A549 (cell line): ENCODE results near the gene SBK2. TPM values are rescaled to one million over a fixed set of nuclear protein-coding genes. Genes with fewer than 3 reads are reported as not detected.

ENCODE experiments used
- ATAC-seq, 2 experiments: fragments of 200-7000 bp in 1 of 2; fragments of >200 bp in 1 of 2; cut with Nextera tagmentation in 1 of 2; cut with Tn5 transposase in 1 of 2; 3 replicates each; pipeline versions ENCODE4 v1.8.0 to v1.9.1; 2018 to 2020; ENCODE audit warnings: mild to moderate bottlenecking in 1 of 2, moderate library complexity in 1 of 2
- CTCF ChIA-PET: fragments of 300-600 bp; sonication (Branson Sonifier 250); formaldehyde crosslinking; extraction: SDS; loops from one replicate; lab custom pipeline; 2021; ENCODE audit warnings: antibody characterized with exemption, inconsistent platforms; lab: Yijun Ruan, JAX
- POLR2A ChIA-PET: fragments of 350-600 bp; formaldehyde crosslinking; extraction: SDS; loops from one replicate; lab custom pipeline; 2021; ENCODE audit warnings: antibody characterized with exemption, inconsistent platforms; lab: Yijun Ruan, JAX
- DNase-seq, 2 experiments: peaks; one replicate each; pipeline versions ENCODE4 v3.0.0 to v3.0.0-alpha.2; 2011 to 2016; ENCODE audit warnings: low read depth in 1 of 2, low spot score in 1 of 2
- FAIRE-seq: peaks from 2 replicates; lab custom pipeline; 2011; peaks lifted over from hg19 to GRCh38; lab: Jason Lieb, UNC
- H3K27ac ChIP-seq, 2 experiments: fragments of >200 bp; sonication (Bioruptor Twin); formaldehyde crosslinking; 3 replicates each; pipeline ENCODE4 v1.5.1; 2016 to 2017
- H3K4me1 ChIP-seq: fragments of >200 bp; sonication (Bioruptor Twin); formaldehyde crosslinking; 3 replicates; pipeline ENCODE4 v1.6.1; 2016
- H3K4me2 ChIP-seq: fragments of >200 bp; sonication (Bioruptor Twin); formaldehyde crosslinking; 3 replicates; pipeline ENCODE4 v1.6.1; 2016
- H3K4me3 ChIP-seq: fragments of >200 bp; sonication (Bioruptor Twin); formaldehyde crosslinking; 3 replicates; pipeline ENCODE4 v1.5.1; 2016
- H3K9me3 ChIP-seq: fragments of >200 bp; sonication (Bioruptor Twin); formaldehyde crosslinking; 3 replicates; pipeline ENCODE4 v1.6.1; 2016
- CEBPB ChIP-seq, 2 experiments: fragments of >200 bp in 1 of 2; sonication (Bioruptor Twin) in 1 of 2; formaldehyde crosslinking in 1 of 2; IDR thresholded peaks; 2 replicates each; pipeline ENCODE4 v1.6.1; 2012 to 2016
- ESRRA ChIP-seq: fragments of 150-350 bp; IDR thresholded peaks from 2 replicates; pipeline ENCODE4 v1.6.1; 2014; ENCODE audit warnings: mild to moderate bottlenecking, low read length, borderline replicate concordance
- FOXS1 ChIP-seq: fragments of 250-450 bp; sonication (Bioruptor Pico); IDR thresholded peaks from 2 replicates; pipeline ENCODE4 v1.5.0; 2020; ENCODE audit warnings: mild to moderate bottlenecking, moderate library complexity
- HDAC2 ChIP-seq: fragments of 200-600 bp; sonication (generic); IDR thresholded peaks from 2 replicates; pipeline ENCODE4 v1.6.1; 2016
- JUN ChIP-seq, 2 experiments: fragments of >200 bp; sonication (Bioruptor Twin); formaldehyde crosslinking; IDR thresholded peaks; 2 replicates in 1 of 2; 3 replicates in 1 of 2; pipeline ENCODE4 v1.6.1; 2016 to 2017
- KDM1A ChIP-seq: fragments of 200-600 bp; sonication (generic); IDR thresholded peaks from 2 replicates; pipeline ENCODE4 v1.6.1; 2016; ENCODE audit warnings: low read depth, mild to moderate bottlenecking
- KDM5A ChIP-seq: fragments of 200-600 bp; sonication (generic); IDR thresholded peaks from 2 replicates; pipeline ENCODE4 v1.6.1; 2016; ENCODE audit warnings: antibody characterized with exemption, mild to moderate bottlenecking
- MAX ChIP-seq: IDR thresholded peaks from 2 replicates; pipeline ENCODE4 v1.6.1; 2012
- MAZ ChIP-seq: fragments of 150-350 bp; IDR thresholded peaks from 2 replicates; pipeline ENCODE4 v1.6.1; 2014; ENCODE audit warnings: antibody characterized with exemption, low read depth, low read length, borderline replicate concordance
- PBX3 ChIP-seq: IDR thresholded peaks from 2 replicates; pipeline ENCODE4 v1.6.1; 2012
- POLR2AphosphoS2 ChIP-seq: conservative IDR thresholded peaks from 2 replicates; pipeline ENCODE4 v1.6.1; 2012; ENCODE audit warnings: low read length, improper control_type of control experiment, inconsistent platforms
- RAD21 ChIP-seq, 2 experiments: fragments of >200 bp in 1 of 2; sonication (Bioruptor Twin) in 1 of 2; formaldehyde crosslinking in 1 of 2; IDR thresholded peaks in 1 of 2; conservative IDR thresholded peaks in 1 of 2; 2 replicates in 1 of 2; 3 replicates in 1 of 2; pipeline ENCODE4 v1.6.1; 2012 to 2018; ENCODE audit warnings: inconsistent platforms in 1 of 2
- RARB ChIP-seq: fragments of 250-450 bp; sonication (Bioruptor Pico); IDR thresholded peaks from 2 replicates; pipeline ENCODE4 v1.8.0; 2021; ENCODE audit warnings: mild to moderate bottlenecking, moderate library complexity
- SMC3 ChIP-seq: fragments of >200 bp; sonication (Bioruptor Twin); formaldehyde crosslinking; IDR thresholded peaks from 3 replicates; pipeline ENCODE4 v1.6.1; 2018; ENCODE audit warnings: inconsistent platforms
- ZC3H11A ChIP-seq: fragments of 450-650 bp; IDR thresholded peaks from 2 replicates; pipeline ENCODE4 v1.6.1; 2014; ENCODE audit warnings: antibody characterized with exemption, mild to moderate bottlenecking
- ZFP36 ChIP-seq: fragments of 450-650 bp; IDR thresholded peaks from 2 replicates; pipeline ENCODE4 v1.6.1; 2014; ENCODE audit warnings: borderline replicate concordance; ENCODE audit not compliant: partially characterized antibody
- WGBS: methylation state at CpG from one replicate; pipeline ENCODE4 v1.1.6; 2017; ENCODE audit errors: missing lambda C conversion rate; 5-methylcytosine and 5-hydroxymethylcytosine counted together
- polyA plus RNA-seq, 4 experiments: library from polyadenylated mRNA; depleted of rRNA in 3 of 4; stranded (reverse); fragments of >200 nt; fragmentation: RNase III in 1 of 4; extraction: RNeasy Plus Mini Kit Qiagen cat#74134 plus additional on column Dnase treatment in 1 of 4; gene quantifications; 2 replicates in 3 of 4; 3 replicates in 1 of 4; pipeline ENCODE4 v1.2.3, GENCODE V29; 2011 to 2017
- TF ChIP-seq, protein P1 (sequence below): IDR thresholded peaks from 2 replicates; pipeline ENCODE4 v1.6.1; 2012; ENCODE audit warnings: low read depth, borderline replicate concordance
- TF ChIP-seq, protein P2 (sequence below): fragments of >200 bp; sonication (Bioruptor Twin); formaldehyde crosslinking; IDR thresholded peaks from 3 replicates; pipeline ENCODE4 v1.5.1; 2016
- TF ChIP-seq, protein P3 (sequence below): fragments of 150-350 bp; IDR thresholded peaks from 2 replicates; pipeline ENCODE4 v1.6.1; 2014; ENCODE audit warnings: low read depth, mild to moderate bottlenecking, low read length
- TF ChIP-seq, protein P4 (sequence below): fragments of >200 bp; sonication (Bioruptor Twin); formaldehyde crosslinking; IDR thresholded peaks from 2 replicates; pipeline ENCODE4 v1.6.1; 2016

Gene SBK2
- polyA plus RNA-seq, 2 of the 4 experiments (the other 2 are of a cell fraction) = 0.89 to 1.1 TPM

DNA sequence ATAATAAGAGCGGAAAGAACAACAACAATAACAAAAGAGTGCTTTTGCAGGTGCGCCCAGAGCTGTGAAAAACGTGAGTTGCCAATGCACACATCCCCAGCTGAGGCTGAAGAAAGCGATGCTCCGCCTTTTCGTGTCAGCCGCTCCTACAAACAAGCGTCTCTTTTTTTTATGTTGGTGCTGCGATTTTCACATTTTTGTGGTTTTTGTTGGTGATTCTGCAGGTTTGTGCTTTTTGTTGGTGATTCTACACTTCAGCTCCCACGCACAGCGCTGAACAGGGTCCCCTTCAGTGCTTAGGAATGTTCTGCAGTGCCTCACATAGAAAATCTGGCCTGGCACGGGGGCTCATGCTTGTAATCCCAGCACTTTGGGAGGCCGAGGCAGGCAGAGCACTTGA is 15.7 kb upstream of the SBK2 start (continued):
- TF ChIP-seq, protein P1, sequence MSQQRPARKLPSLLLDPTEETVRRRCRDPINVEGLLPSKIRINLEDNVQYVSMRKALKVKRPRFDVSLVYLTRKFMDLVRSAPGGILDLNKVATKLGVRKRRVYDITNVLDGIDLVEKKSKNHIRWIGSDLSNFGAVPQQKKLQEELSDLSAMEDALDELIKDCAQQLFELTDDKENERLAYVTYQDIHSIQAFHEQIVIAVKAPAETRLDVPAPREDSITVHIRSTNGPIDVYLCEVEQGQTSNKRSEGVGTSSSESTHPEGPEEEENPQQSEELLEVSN = no peak
- TF ChIP-seq SMC3 (no peak), PBX3 (no peak), RAD21 (conservative IDR thresholded peaks at IDR 0.05 in 1 of 2, IDR thresholded peaks at IDR 0.05 in 1 of 2) (no peak)

GRCh38 chr19:55552206-55552605 is 15.3 kb upstream of the SBK2 start:
- Histone ChIP-seq H3K4me1 (peaks cover 51% of the 10 kb centered on the region), H3K27ac (no peak overlapping the region; a peak in 1 of 6 replicates), H3K4me3 (no peak overlapping the region), H3K4me2 (no peak overlapping the region), H3K9me3 (no peaks in the 10 kb centered on the region)
- DNase-seq (no peak), FAIRE-seq (no peak), ATAC-seq (no peak)
- POLR2A ChIA-PET = no interaction called here
- CTCF ChIA-PET = interaction anchor here (1.0 to 7.6 kb wide), 7 partner anchors 9 to 84 kb away, joined by 3 to 43 read pairs (median 10); partner anchors contain the start of genes ZNF579 and ZNF865
- 79% methylated on average over 5 of the region's 5 CpGs for WGBS
- no peak for TF ChIP-seq POLR2AphosphoS2
- no peak for TF ChIP-seq ZFP36

- peak overlapping the region; percentile 38 for H3K4me3 ChIP-seq
- DNase-seq = no peak
- no peak; the same call in 2 of the 3 replicates for TF ChIP-seq SMC3
- 0 out of 2 replicates have a peak, but pooled peaks have one; percentile 13 for TF ChIP-seq MAX
- TF ChIP-seq RARB (CRISPR knock-in tag) = 0 out of 2 replicates have a peak, but pooled peaks have one; percentile 30
- TF ChIP-seq, protein P2, sequence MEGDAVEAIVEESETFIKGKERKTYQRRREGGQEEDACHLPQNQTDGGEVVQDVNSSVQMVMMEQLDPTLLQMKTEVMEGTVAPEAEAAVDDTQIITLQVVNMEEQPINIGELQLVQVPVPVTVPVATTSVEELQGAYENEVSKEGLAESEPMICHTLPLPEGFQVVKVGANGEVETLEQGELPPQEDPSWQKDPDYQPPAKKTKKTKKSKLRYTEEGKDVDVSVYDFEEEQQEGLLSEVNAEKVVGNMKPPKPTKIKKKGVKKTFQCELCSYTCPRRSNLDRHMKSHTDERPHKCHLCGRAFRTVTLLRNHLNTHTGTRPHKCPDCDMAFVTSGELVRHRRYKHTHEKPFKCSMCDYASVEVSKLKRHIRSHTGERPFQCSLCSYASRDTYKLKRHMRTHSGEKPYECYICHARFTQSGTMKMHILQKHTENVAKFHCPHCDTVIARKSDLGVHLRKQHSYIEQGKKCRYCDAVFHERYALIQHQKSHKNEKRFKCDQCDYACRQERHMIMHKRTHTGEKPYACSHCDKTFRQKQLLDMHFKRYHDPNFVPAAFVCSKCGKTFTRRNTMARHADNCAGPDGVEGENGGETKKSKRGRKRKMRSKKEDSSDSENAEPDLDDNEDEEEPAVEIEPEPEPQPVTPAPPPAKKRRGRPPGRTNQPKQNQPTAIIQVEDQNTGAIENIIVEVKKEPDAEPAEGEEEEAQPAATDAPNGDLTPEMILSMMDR = peak; percentile 28; the same call in 1 of the 3 replicates
- 0 out of 5 replicates have a peak, but pooled peaks of 1 of the 2 experiments have one; percentile 41 for TF ChIP-seq JUN (IDR thresholded peaks at IDR 0.05)
- no peak for TF ChIP-seq KDM5A
- TF ChIP-seq, all 56 proteins: peak for 4
- H3K4me2 ChIP-seq = peak overlapping the region; percentile 82
- POLR2A ChIA-PET = interaction anchor here (0.5 to 4.7 kb wide), 15 partner anchors 21 to 305 kb away, joined by 3 to 44 read pairs (median 5); partner anchors contain the start of genes FIZ1, UBE2S, ZNF524 and ZNF579
- ATAC-seq (peak; percentile 1 to 30; a peak in 2 of 6 replicates), FAIRE-seq (no peak)
- CTCF ChIA-PET = interaction anchor here (0.8 to 7.6 kb wide), 17 partner anchors 11 to 410 kb away, joined by 3 to 43 read pairs (median 5); partner anchors contain the start of genes FIZ1, ZNF579 and ZNF865
- H3K9me3 ChIP-seq = no peaks in the 10 kb centered on the region
- WGBS = 1% methylated on average over 7 of the region's 7 CpGs
- peak overlapping the region; percentile 97 to 99 for H3K27ac ChIP-seq
- peaks cover 70% of the 10 kb centered on the region for H3K4me1 ChIP-seq
Measured at GRCh38 chr19:55550321-55550650, 13.4 kb upstream of the SBK2 start.

- ChIA-PET CTCF (interaction anchor here (0.7 to 7.6 kb wide), 22 partner anchors 12 to 409 kb away, joined by 3 to 43 read pairs (median 4); partner anchors contain the start of genes FIZ1, ZNF579 and ZNF865), POLR2A (interaction anchor here (0.5 to 4.7 kb wide), 17 partner anchors 20 to 409 kb away, joined by 3 to 44 read pairs (median 5); partner anchors contain the start of genes FIZ1, UBE2S, ZNF524 and ZNF579)
- Histone ChIP-seq H3K4me3 (peak overlapping the region; percentile 38), H3K4me1 (peaks cover 76% of the 10 kb centered on the region), H3K4me2 (peak overlapping the region; percentile 82), H3K27ac (peak overlapping the region; percentile 97 to 99), H3K9me3 (no peaks in the 10 kb centered on the region)
- 3% methylated on average over 36 of the region's 36 CpGs for WGBS
- FAIRE-seq = peak; percentile 74
- DNase-seq = peak; percentile 88
- peak; percentile 74 to 75 for ATAC-seq
- TF ChIP-seq ZC3H11A (no peak), CEBPB (IDR thresholded peaks at IDR 0.05) (no peak; a peak in 1 of 4 replicates), MAZ (no peak), FOXS1 (CRISPR knock-in tag) (0 out of 2 replicates have a peak, but pooled peaks have one; percentile 46), RAD21 (conservative IDR thresholded peaks at IDR 0.05 in 1 of 2, IDR thresholded peaks at IDR 0.05 in 1 of 2) (peak; percentile 41 to 42; a peak in 2 of 5 replicates), KDM1A (no peak), JUN (IDR thresholded peaks at IDR 0.05) (no peak; a peak in 1 of 5 replicates), ESRRA (no peak), HDAC2 (no peak)
- TF ChIP-seq, protein P1 = peak; percentile 30; the same call in 1 of the 2 replicates
- TF ChIP-seq, protein P3, sequence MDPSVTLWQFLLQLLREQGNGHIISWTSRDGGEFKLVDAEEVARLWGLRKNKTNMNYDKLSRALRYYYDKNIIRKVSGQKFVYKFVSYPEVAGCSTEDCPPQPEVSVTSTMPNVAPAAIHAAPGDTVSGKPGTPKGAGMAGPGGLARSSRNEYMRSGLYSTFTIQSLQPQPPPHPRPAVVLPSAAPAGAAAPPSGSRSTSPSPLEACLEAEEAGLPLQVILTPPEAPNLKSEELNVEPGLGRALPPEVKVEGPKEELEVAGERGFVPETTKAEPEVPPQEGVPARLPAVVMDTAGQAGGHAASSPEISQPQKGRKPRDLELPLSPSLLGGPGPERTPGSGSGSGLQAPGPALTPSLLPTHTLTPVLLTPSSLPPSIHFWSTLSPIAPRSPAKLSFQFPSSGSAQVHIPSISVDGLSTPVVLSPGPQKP = no peak
- TF ChIP-seq, protein P4, sequence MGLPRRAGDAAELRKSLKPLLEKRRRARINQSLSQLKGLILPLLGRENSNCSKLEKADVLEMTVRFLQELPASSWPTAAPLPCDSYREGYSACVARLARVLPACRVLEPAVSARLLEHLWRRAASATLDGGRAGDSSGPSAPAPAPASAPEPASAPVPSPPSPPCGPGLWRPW = no peak
Measured at GRCh38 chr19:55549500-55550320, 12.8 kb upstream of the SBK2 start.
